Islet of Langerhans (tissue), 1 donor: ENCODE results near the gene FBXO21.
"Not testable (repeated sequence)": the region's sequence is repeated elsewhere in the genome, so short reads cannot be mapped to it uniquely, and the experiment has no call there.

Experiments
- FAIRE-seq: peaks from one replicate; lab custom pipeline; 2011; peaks lifted over from hg19 to GRCh38; lab: Jason Lieb, UNC

The FBXO21 gene, protein sequence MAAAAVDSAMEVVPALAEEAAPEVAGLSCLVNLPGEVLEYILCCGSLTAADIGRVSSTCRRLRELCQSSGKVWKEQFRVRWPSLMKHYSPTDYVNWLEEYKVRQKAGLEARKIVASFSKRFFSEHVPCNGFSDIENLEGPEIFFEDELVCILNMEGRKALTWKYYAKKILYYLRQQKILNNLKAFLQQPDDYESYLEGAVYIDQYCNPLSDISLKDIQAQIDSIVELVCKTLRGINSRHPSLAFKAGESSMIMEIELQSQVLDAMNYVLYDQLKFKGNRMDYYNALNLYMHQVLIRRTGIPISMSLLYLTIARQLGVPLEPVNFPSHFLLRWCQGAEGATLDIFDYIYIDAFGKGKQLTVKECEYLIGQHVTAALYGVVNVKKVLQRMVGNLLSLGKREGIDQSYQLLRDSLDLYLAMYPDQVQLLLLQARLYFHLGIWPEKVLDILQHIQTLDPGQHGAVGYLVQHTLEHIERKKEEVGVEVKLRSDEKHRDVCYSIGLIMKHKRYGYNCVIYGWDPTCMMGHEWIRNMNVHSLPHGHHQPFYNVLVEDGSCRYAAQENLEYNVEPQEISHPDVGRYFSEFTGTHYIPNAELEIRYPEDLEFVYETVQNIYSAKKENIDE

DNA sequence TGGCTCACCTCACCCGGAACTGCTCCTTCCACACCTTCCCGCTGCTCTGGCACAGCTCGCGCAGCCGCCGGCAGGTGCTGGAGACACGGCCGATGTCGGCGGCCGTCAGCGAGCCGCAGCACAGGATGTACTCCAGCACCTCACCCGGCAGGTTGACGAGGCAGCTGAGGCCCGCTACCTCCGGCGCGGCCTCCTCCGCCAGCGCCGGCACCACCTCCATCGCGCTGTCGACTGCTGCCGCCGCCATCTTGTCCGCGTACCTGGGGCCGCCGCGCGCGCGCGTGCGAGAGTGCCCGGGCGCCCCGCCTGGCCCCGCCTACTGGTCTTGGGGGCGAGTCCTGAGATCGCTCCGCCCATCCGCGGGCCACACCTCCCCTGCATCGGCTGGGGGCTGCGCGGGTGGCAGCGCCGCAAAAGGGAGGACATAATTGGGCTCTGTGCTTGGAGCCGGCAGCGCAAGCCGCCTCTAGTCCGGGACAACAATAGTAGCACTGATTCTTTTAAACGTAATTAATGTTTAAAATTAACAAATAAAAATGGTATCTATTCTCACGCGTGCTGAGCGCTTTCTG is at the start of gene FBXO21:
TSS of gene FBXO21 (minus strand) at position 261 of the 572 bp plus-strand sequence. CDS start at position 247, 14 bp downstream.
- no peak for FAIRE-seq

DNA sequence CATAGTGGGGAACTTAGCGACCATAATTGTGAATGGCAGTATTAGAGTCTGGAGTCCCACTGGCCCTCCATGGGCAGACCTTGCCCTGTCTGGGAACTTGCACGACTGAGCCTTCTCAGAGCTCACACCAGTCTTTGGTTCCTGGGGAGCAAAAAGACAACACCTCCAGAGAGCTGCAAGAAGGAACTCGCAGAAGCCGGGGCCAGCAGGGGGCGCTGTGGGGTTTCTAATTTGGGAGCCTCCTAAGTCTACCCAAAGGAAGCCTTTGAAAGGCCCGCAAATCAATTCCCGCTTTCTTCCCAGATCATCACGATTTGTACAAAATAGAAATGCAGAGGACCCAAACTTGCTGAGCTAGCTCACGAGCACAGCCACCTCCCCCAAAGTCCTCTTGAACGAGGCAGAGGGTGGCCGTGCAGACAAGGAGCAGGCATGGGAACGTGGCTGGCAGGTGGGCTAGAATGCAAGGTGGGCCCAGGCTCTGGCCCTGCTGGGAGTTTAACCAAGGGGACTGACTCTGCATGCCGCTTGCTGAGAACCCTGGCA is 46.3 kb upstream of the FBXO21 start:
- FAIRE-seq = no peak

DNA sequence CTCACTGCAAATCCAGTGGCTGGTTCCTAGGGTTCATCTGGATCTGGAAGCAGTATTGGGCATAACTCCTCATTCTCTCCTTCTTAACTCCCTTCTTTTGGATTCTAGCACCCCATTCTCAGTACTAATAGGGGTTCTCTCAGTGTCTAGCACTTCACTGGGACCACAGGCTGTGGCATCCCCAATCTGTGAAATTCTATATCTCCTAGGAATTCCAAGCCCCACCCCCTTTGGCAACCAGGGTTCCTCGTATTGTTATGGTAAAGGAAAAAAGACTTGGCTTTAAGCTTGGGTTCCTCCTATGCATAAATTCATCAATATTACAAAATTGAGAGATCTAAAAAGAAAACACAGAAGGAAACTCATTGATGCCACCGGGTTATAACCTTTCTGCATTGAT is 45.0 kb upstream of the FBXO21 start:
- FAIRE-seq = no peak

DNA sequence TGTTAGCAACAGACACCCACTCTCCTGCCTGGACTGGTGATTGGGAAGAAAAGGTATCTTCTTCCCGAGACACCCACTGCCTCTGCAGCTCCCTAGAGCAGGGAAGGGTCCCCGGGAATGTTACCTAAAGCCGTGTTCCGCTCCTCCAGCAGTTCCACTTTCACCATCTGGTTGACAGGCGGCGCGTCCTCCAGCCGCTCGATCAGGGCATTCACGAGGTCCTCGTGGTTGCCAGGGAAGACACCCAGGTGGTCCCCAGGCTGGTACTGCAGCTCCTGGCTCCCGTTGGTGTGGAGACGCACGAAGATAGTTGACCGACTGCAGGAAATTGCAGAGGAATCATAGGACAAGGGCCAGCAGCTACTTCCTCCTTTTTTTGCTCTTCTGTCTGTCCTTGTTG is 44.2 kb upstream of the FBXO21 start:
- FAIRE-seq = no peak

DNA sequence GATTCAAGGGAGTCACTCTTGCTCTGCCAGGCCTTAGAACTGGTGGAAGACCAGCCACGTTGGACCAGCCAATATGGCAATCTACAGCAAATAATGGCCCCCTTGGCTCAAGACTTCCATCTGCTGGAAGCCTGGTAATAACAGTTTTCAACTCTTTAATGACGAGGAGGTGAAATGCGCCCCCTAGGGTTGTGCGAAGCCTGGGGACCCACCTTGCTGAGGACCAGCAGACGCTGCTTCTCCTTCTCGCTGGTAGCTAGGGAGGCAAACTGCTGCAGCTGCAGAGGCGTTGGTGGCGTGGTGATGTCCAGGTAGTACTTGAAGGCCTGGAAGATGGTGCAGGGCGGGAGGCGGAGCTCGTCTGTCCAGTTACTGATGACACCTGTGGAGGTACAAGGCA is 41.5 kb upstream of the FBXO21 start:
- FAIRE-seq = no peak

DNA sequence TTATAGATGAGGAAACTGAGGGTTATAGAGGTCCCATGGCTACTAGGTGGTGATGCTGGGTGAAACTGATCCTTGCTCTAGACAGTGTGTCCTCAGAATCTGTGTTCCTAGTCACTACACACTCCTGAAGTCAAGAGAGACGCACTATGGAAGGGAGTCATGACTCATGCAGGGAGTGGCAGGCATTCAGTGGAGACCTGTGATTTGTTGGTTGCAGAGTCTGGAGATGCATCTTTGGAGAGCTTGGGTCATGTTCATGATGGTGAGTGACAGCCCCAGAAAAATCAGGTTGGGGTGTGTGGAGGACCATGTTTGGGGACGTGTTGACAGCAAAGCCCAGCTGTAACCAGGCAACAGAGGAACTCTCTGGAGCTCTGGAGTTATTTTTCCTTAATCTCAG is 38.0 kb upstream of the FBXO21 start:
- FAIRE-seq = no peak

DNA sequence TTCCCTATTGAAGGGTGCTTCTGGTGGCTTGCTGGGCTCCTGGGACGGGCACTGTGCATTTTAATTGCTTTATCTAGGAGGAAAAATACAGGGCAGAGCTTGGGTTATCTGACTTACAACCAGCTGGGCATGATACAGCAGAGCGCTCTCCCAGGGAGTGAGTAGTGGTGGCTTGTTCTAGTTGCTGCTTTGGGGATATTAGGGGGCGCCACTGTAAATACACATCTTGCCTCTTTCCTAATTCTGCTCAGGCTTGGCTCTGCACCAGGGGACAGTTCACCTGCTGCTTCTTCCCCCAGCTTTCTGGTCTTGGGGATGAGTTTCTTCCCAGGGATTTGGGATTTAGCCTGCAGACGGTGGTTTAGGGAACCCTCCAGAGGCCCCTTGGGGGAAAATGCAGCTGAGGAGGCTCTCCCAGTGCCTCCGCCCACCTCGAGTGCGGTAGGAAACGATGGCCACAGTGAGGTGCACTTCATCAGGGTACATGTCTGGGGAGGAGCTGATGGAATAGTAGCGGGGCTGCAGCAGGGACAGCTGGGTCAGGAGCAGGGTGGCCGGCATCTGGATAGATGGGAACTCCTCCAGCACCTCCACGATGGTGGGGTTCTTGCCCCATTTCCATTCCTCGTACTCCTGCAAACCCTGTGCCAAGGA is 36.9 kb upstream of the FBXO21 start:
- no peak for FAIRE-seq

DNA sequence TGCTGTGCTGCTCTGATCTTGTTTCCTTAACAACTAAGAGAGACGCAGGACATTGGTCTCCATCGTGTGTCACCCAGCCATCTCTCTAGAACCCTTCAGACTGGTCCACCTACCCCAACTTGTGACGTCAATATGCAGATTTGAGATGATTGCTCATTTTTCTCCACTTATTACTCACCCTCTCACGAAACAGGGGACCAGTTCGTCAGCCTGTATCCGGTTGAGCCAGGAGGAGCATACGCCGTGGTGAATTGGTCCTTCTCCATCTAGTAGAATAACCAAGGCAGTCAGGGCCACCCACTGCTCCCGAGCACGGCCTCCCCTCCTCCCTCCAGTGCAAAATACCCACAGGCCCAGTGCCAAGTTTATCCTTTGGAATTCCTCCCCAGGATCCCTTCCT is 36.2 kb upstream of the FBXO21 start:
- no peak for FAIRE-seq

DNA sequence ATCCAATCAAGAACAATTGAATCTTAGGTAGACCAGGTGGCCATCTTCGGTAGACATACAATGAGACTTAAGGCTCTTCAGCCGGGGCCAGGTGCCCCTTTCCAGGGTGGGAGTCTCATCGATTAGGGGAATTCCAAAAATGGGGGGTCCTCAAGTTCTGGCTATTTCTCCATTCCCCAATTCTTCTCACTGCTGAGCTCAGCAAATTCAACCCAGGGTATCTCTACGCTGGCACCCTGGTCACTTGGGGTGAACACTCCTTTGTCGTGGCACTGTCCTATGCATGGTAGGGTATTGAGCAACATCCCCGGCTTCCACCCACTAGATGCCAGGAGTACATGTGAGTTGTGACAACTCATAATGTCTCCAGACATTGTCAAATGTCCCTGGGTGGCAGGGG is 34.9 kb upstream of the FBXO21 start:
- no peak for FAIRE-seq

DNA sequence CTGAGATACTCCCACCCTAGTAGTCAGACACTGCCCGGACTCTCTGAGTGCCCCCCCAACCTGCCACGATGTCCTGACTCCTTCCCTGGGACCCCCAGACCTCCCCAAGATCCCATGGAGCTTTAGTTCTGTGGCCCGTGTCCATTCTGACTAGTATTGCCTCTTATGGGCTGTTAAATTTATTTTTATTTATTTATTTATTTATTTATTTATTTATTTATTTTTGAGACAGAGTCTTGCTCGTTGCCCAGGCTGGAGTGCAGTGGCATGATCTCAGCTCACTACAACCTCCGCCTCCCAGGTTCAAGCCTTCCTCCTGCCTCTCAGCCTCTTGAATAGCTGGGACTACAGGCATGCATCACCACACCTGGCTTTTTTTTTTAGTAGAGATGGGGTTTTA is 30.7 kb upstream of the FBXO21 start:
- not testable (repeated sequence) for FAIRE-seq

DNA sequence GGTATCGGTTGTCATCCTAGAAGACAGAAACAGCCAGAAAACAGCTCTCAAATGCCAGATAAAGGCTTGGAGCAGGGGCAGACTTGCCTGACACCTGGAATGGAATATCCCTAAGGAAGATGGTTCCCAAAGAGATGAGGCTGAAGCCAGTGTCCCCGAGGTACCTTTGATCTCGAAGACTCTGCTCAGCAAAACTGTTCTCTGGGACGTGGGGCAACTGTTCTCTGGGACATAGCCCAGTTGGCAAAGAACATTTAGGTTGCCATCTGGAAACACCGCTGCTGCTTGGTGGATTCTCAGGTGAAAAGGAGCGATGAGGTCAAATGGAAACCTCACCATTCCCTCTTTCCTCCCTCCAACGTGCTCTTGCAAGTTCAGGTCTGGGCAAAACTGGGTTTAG is 27.9 kb upstream of the FBXO21 start:
- no peak for FAIRE-seq

DNA sequence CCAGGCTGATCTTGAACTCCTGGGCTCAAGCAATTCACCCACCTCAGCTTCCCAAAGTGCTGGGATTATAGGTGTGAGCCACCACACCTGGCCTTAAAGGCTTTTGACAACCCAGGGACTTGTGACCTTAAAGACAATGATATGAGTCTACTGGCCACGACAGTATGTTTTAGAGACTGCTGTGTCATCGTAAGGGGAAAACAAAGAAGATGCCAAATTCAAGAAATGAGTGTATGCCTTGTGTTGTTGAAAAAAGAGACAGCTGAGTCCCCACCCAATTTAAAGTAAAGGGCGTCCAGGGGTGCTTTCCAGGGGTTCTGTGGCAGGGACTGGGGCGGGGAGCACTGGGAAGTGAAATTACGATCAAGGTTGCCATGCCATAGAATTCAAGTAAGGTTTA is 26.4 kb upstream of the FBXO21 start:
- FAIRE-seq = no peak

DNA sequence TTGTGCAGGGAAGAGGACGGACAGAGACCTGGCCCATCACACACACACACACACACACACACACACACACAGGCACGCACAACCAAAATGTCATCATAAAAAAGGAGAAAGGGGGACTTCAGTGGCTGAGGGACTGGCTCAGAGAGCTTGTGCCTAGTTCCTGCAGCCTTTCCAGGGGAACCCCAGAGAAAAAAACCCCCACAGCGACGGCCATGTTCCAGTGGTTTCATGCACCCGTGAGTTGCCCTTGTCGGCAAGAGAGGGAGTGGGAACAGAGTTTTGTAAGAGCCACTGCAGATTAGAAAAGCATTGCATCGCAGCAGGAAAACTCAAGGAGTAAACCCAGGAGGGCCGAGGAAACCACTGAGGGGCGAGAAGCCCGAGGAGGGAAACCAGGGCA is 24.5 kb upstream of the FBXO21 start:
- FAIRE-seq = no peak

DNA sequence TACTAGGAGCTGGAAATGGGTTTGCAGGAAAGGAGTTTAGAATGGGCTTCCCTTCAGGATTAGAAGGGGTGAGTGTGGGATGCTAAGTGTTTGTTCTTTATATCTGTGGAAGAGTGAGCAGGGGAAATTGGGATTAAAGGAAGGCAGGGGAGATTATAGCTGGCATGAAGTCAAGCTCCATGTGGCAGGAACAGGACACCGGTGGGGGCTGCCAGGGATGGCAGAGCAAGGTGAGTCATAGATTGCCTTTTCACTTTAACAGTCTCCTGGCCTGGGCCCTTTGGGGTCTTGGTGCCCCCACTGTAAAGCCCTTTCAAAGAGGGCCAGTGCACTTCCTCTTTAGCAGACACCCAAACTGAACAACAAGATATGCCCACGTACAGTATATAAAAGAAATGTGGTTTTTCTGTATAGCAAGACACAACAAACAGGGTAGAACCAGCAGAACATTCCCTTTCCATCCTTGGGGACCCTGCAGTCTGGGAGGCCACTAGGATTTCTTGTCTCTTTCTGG is 23.1 kb upstream of the FBXO21 start:
- FAIRE-seq = no peak

DNA sequence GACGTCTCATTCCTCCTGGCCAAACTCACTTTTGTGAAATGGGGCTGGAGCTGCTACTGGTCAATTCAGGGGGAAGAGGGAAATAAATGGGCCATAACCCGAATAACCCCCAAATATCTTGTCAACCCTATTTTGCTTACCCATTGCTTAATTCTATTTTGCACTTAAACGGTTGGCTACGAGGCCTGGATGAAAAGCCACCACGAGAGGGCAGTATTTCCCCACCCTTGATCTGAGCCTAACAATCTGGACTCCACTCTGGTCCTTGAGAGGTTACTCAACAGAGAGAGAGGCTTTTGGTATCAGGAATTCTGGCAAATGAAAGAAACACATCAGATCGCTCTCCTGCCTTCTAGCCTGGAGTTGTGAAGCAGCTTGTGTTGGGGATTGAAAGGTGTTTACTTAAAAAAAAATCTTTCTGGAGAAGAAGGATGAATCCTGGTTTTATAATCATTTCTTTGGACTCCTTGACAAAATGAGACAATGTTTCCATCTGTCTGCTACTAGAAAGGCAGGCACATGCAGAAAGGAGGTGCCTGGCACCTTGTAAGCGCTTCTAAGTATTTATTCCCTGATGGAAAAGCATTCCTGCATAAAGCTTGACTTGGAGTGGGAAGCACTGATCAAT is 22.4 kb upstream of the FBXO21 start:
- peak; percentile 97 for FAIRE-seq

DNA sequence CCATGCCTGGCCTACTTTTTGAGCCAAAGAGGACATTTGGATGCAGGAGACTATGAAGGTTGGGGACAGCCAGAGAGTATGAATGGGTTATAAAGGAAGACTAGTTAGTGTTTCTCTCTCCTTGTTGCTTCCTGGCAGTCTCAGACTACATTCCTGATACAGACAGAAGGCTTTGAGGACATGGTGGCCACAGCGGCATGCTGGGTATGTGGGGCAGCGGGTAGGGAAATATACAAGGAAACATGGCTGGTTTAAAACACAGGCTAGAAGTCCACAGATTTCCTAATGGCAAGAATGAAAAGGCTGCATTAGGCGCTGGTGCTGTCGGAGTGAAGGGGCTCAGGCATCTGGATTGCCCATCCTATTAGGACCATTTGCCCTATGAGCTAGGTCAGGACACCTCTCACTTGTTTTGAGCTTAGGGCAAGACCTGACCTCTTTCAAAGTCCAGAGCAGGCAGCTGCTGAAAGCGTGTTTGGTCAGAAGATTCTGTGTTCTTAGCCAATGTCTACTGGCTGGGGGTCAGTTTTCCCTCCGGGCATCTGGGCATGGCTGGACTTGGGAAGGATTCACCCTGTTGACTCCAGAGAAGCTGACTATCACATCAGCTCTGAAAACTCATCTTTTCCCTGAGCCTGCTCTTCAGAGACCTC is 20.1 kb upstream of the FBXO21 start:
- no peak for FAIRE-seq

DNA sequence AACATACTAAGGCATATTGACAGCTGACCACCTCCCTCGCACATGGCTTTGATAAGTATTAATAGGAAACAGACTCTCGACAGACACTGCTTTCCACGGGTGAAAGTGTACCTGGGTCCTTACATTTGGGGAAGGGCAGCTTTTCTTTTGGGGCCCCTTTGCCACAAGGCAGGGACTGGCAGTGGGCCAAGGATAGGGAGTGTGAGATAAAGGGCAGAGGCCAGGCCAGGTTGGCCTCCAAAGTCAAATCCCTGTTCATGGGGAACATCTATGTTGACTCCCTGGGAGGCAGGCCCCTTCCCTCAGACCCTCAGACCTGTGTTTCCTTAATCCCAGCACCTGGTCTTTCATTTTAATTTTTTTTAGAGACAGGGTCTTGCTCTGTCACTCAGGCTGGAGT is 19.4 kb upstream of the FBXO21 start:
- no peak for FAIRE-seq

DNA sequence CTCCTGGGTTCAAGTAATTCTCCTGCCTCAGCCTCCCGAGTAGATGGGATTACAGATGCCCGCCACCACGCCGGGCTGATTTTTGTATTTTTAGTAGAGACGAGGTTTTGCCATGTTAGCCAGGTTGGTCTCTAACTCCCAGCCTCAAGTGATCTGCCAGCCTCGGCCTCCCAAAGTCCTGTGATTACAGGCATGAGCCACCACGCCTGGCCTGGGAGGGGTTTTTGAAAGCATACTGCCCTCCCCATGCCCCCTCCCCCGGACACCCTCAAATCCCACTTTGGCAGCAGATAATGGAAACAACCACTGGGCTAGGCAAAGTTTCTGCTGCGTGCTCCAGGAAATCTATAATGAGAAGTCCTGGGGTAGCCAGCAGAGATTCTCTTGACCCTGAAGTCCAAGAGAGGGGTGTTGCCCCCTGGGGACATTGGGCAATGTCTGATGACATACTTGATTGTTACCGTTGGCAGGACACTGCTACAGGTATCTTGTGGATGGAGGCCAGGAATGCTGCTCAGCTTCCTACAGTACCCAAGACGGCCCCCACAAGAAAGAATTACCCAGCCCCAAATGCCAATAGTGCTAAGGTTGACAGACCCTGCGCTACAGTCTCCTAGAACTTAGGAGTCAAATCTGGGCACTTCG is 18.7 kb upstream of the FBXO21 start:
- no peak for FAIRE-seq

DNA sequence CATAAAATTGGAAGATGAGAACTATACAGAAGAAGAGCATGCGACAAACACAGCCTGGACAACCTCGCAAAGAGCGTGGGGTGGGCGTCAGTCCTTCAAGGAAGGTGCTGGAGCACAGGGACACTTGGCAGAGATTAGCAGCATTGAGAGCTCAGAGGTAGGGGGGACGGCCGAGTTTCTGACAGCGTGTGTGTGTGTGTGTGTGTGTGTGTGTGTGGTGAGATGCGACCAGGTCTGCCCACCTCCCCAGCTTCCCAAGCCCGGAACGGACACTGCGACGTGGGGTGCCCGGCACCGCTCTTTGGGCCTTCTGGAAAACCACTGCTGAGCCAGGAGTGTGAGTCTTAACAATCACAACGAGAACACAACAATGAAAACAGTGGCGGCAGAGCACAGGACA is 17.9 kb upstream of the FBXO21 start:
- no peak for FAIRE-seq

DNA sequence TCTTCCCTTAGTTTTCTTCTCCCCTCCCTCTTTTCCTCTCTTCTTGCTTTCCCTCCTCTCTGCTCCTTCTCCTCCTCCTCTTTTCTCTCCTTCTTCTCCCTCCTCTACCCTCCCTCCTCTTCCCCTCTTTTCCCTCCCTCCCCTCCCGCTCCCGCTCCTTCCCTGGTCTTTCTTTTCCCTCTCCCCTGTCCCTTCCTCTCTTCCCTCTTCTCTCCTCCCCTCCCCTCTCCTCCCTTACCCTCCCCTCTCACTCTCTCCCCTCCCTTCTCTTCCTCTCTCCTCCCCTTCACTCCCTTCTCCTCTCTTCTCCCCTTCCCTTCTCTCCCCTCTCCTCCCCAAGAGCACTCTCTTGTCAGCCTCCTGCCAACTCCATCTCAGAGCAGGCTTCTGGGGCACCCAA is 17.4 kb upstream of the FBXO21 start:
- no peak for FAIRE-seq

DNA sequence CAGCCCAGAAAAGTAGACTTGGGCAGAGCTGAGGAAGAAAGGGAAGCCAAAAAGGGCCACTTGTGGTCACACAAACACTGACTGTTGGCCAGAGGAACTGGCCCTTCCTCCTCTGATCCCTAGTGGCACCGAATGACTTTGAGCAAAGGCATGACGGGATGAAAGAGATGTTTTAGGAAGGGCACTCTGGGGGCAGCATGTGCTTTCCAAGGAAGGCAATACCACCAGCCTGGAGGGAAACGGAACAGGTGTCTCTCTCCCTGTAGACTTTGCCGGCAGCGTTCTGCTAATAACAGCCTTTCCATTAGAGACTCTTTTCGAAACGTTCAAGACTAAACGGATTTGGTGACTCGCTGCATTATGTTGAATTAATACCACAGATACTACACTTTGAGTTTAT is 12.3 kb upstream of the FBXO21 start:
- FAIRE-seq = no peak
